NCI-H526 (cell line): ENCODE data around the gene ZNF416.

Experiments
- DNase-seq, 2 experiments: peaks; one replicate each; lab custom pipeline; 2025; lab: John Stamatoyannopoulos, UW

Gene ZNF416

DNA sequence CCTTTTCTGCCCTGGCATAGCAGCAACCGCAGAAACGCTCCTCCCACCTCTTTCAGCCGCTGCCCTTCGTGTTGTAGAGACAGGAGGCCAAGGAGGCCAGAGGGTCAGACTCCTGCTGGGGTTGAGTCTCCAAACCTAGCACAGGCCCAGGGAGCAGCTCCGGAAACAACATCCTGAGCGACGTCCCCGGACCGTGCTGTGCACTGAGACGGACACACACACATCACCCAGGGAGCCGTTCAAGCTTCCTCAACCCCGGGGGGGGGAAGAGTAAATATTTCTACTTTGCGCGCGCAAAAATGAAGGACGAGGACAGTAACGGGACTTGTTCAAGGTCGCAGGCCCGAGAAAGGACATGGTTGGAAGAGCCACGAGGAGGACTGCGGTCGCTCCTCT, 19.7 kb downstream of the ZNF416 start:
- DNase-seq, result peak in 1 of 2 experiments; percentile 28

DNA sequence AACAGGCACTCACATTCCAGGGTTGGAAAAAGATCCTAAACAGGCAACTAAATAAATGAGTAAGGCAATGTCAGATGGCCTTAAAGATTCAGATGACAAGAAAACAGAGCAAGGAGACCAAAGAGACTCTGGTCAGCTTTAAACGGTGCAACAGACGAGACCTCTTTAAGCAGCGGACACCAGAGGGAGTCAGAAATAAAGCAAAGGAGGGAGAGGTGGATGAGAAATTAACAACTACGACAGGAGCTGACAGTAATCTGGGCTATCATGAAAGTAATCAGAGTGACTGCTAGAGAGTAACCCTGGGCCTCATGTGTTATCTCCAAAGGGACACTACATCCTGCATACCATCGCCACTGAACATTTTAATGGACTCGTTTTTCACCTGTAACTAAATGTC, 20.2 kb downstream of the ZNF416 start:
- peak in 1 of 2 experiments; percentile 28 for DNase-seq

DNA sequence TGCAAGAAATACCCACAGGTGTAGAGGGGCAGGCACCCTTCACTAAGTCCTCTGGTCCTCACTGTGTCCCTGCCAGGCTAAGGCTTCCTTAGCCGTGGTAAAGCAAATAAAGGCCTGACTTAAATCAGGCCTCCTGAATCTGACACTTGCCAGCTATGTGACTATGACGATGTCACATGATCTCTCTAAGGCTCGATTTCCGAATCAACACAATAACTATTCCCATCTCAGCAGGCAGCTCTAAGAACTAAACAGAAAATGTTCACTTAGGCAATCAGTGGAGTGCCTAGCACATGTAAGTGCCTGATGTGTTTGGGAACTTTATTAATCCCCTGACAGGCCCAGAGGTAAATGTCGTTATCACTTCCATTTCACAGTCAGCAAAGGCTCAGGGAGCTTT, 21.1 kb downstream of the ZNF416 start:
- no peak for DNase-seq

DNA sequence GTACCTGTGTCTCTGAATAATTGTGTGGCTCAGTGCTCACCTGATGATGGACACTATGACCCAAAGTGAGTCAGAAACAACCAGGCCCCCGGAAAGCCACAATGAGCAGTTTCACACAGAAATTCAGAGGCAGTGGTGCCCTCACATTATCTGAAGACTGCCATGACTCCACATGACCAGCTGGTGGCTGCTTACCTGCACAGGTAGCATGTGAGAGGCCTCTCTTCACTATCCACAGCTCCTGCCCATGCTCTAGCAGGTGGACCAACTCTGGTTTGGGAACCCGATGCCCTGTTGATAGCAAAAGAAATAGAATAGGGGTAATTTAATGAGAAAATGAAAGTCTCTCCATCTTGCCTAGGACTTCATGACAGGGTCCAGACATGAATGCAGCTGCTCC, 26.3 kb downstream of the ZNF416 start:
- DNase-seq, result peak in 1 of 2 experiments; percentile 2

DNA sequence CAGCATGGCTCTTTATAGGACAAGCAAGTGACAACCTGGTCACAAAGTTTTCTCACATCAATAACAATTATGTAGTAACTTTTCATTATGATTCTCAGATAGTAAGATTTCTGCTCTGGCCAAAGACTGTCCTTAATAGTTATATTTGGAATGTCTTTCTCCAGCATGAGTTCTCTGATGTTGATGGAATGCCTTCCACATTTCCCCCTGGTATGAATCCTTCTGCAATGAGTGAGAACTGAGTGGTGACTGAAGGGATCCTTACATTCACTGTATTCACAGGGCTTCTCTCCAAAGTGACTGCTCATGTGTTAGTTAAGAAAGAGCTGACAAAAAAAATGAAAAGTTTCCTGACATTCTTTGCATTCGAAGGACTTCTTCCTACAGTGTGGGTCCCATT, 32.2 kb downstream of the ZNF416 start:
- DNase-seq, result no peak

DNA sequence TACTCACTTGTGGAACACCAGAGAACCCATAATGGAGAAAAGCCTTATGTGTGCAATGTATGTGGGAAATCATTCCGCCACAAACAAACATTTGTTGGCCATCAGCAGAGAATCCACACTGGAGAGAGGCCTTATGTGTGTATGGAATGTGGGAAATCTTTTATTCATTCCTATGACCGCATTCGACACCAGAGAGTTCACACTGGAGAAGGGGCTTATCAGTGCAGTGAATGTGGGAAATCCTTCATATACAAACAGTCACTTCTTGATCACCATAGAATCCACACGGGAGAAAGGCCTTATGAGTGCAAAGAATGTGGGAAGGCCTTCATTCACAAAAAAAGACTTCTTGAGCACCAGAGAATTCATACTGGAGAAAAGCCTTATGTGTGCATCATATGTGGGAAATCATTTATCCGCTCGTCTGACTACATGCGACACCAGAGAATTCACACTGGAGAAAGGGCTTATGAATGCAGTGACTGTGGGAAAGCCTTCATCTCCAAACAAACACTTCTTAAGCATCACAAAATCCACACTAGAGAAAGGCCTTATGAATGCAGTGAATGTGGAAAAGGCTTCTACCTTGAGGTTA, 40.7 kb downstream of the ZNF416 start:
- DNase-seq, result no peak

DNA sequence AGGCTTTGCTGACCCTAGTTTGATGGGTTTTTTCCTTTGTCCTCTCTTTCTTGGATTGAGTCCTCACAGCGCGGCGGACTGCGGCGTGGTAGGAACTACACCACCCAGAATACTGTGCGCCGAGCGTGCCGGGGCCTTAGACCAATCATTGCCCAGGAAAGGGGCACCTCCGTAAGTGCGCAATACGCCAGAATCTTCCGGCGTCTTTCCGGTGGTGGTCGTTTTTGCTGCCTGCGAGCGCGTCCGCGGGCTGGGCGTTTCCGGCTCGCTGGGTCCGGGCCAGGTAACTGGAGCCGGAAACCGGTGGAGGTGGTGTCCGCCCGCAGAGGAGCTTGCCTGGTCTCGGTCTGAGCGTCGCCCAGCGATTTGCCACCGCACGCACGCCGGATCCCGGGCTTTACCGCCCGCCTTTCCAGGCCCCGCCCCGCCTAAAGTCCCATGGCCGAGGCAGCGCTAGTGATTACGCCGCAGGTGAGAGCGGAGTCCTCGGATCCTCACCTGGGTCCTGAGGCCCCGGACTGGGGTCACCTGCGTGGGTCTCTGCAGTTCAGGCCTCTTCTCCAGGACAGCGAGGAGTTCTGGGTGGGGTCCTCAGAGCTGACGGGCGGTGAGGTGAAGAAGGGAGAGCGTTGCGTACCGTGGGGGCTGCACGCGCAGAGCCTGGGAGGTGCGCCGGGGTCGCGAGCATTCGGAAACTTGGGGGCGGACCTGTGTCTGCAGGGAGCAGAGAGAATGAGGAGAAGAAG, 51.4 kb downstream of the ZNF416 start, which contains the start of gene ZNF549:
ZNF549 (plus strand) TSS at position 221 of the 746 bp plus-strand sequence; CDS start at position 439, 218 bp downstream.
- DNase-seq, result peak; percentile 76 to 91
